ENCODE data around the gene ARID5B.

DNA sequence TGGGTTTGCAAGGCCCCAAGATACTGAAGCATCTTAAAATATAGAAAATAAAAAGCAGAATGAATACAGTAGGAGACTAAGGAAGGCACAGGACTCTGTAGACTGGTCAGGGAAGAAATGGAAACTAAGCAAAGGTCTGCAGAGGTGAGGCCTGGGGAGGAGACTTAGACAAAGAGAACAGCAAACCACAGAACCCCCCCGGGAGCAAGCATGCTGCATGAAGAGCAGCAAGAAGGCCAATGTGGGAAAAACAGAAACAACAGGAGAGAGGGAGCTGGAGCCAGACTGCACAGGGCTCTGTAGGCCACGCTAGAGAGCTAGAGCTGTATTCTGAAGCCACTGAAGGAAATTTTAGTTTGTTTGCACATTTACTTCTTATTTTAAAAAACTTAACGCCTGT is 45.7 kb upstream of the ARID5B start:
- no peak for TF ChIP-seq ARNT (IDR thresholded peaks at IDR 0.05)
- no peak for TF ChIP-seq FOXM1 (IDR thresholded peaks at IDR 0.05; ENCODE audit: borderline replicate concordance)
- no peak for TF ChIP-seq BHLHE40 (IDR thresholded peaks at IDR 0.05; ENCODE audit: borderline replicate concordance)
- no peak for TF ChIP-seq ELF4 (IDR thresholded peaks at IDR 0.05)
- TF ChIP-seq HDGF (IDR thresholded peaks at IDR 0.05; ENCODE audit: borderline replicate concordance): no peak
- no peak for TF ChIP-seq NFRKB (IDR thresholded peaks at IDR 0.05)
- no peak for TF ChIP-seq SP1 (IDR thresholded peaks at IDR 0.05)
- no peak for TF ChIP-seq TARDBP (IDR thresholded peaks at IDR 0.05)
- no peak for TF ChIP-seq FOXA1 (IDR thresholded peaks at IDR 0.05)
- TF ChIP-seq L3MBTL2 (conservative IDR thresholded peaks at IDR 0.05): no peak
- no peak for TF ChIP-seq SUZ12 (IDR thresholded peaks at IDR 0.05)
- TF ChIP-seq PKNOX1 (IDR thresholded peaks at IDR 0.05): no peak
- no peak for TF ChIP-seq FOXK2 (IDR thresholded peaks at IDR 0.05)

Measured in HEK293T (cell line).